Lung (tissue), 12 donors: ENCODE data around the gene EPHA4. TPM values are rescaled to one million over a fixed set of nuclear protein-coding genes. Genes with fewer than 3 reads are reported as not detected.

Experiments
- ATAC-seq: fragments of 200-7000 bp; cut with Tn5 transposase; one replicate; pipeline ENCODE4 v1.9.1; 2020; ENCODE audit warnings: moderate number of reproducible peaks; ENCODE audit not compliant: insufficient read depth, low FRiP score
- DNase-seq, 3 donors: peaks; one replicate each; pipeline ENCODE4 v3.0.0-alpha.2; 2013 to 2017
- H3K27ac ChIP-seq, 2 donors: one replicate each; pipeline ENCODE4 v1.5.1; 2013; ENCODE audit warnings: mild to moderate bottlenecking in 2 of 2, moderate library complexity in 2 of 2, control low read depth in 1 of 2, inconsistent platforms in 1 of 2, low read depth in 1 of 2, low read length in 1 of 2
- H3K27me3 ChIP-seq, 3 donors: one replicate each; pipeline ENCODE4 v1.5.1; 2013; ENCODE audit warnings: low read length in 2 of 3; ENCODE audit not compliant: control insufficient read depth in 3 of 3, insufficient read depth in 3 of 3
- H3K36me3 ChIP-seq, 4 donors: one replicate each; pipeline ENCODE4 v1.5.1; 2013; ENCODE audit warnings: low read length in 4 of 4, mild to moderate bottlenecking in 1 of 4, moderate library complexity in 1 of 4; ENCODE audit not compliant: control insufficient read depth in 4 of 4, insufficient read depth in 4 of 4
- H3K4me1 ChIP-seq, 5 donors: one replicate each; pipeline ENCODE4 v1.5.1; 2013; ENCODE audit warnings: low read length in 5 of 5, mild to moderate bottlenecking in 2 of 5, moderate library complexity in 1 of 5; ENCODE audit not compliant: control insufficient read depth in 5 of 5, insufficient read depth in 5 of 5
- H3K4me3 ChIP-seq: one replicate; pipeline ENCODE4 v1.5.1; 2013; ENCODE audit warnings: mild to moderate bottlenecking, control low read depth, moderate library complexity
- H3K9ac ChIP-seq, 2 donors: one replicate each; pipeline ENCODE4 v1.5.1; 2013; ENCODE audit warnings: low read length in 2 of 2, control low read depth in 1 of 2; ENCODE audit not compliant: insufficient read depth in 1 of 2
- H3K9me3 ChIP-seq, 4 donors: one replicate each; pipeline ENCODE4 v1.5.1; 2013; ENCODE audit warnings: low read length in 3 of 4, mild to moderate bottlenecking in 1 of 4, moderate library complexity in 1 of 4; ENCODE audit not compliant: control insufficient read depth in 4 of 4, insufficient read depth in 3 of 4
- WGBS, 2 donors: extraction: QIAGEN DNeasy Blood & Tissue Kit; methylation state at CpG; one replicate each; pipeline ENCODE4 v1.1.7; 2013; 5-methylcytosine and 5-hydroxymethylcytosine counted together
- polyA plus RNA-seq, 2 donors: library from polyadenylated mRNA; stranded (reverse); fragments of 200-250 nt; gene quantifications; one replicate each; pipeline ENCODE4 v1.2.1, GENCODE V29; 2013
- total RNA-seq, 2 donors: library from RNA; depleted of rRNA in 1 of 2; stranded (reverse); fragments of >200 nt in 1 of 2; gene quantifications; one replicate each; pipeline ENCODE4 v1.2.1, GENCODE V29; 2014 to 2021
- TF ChIP-seq, protein P1 (sequence below): IDR thresholded peaks from 2 replicates; pipeline ENCODE4 v1.5.1; 2012; ENCODE audit warnings: mild to moderate bottlenecking; ENCODE audit errors: control extremely low read depth, extremely low read depth
- donor health status: control.
- donor health status: control.
- donor health status: Bipolar disorder and iron deficiency.
- donor health status: healthy.
- donor health status: DM: yes; HTN: yes; CAD: no.

EPHA4 gene
- total and polyA plus RNA-seq, 4 donors = 2.5 to 28.8 (median 14.7) TPM

- Histone ChIP-seq H3K9ac (no peak overlapping the region), H3K9me3 (no peaks in the 10 kb centered on the region), H3K27ac (no peak overlapping the region), H3K36me3 (peaks cover 1 to 5% (median 3%) of the 10 kb centered on the region in 4 donors), H3K4me3 (no peak overlapping the region), H3K4me1 (peaks cover 0 to 2% (median 0%) of the 10 kb centered on the region in 5 donors), H3K27me3 (no peaks in the 10 kb centered on the region)
- DNase-seq (no peak), ATAC-seq (no peak)
- 94 to 95% methylated on average over 5 of the region's 5 CpGs for WGBS, 2 donors
- TF ChIP-seq, protein P1, sequence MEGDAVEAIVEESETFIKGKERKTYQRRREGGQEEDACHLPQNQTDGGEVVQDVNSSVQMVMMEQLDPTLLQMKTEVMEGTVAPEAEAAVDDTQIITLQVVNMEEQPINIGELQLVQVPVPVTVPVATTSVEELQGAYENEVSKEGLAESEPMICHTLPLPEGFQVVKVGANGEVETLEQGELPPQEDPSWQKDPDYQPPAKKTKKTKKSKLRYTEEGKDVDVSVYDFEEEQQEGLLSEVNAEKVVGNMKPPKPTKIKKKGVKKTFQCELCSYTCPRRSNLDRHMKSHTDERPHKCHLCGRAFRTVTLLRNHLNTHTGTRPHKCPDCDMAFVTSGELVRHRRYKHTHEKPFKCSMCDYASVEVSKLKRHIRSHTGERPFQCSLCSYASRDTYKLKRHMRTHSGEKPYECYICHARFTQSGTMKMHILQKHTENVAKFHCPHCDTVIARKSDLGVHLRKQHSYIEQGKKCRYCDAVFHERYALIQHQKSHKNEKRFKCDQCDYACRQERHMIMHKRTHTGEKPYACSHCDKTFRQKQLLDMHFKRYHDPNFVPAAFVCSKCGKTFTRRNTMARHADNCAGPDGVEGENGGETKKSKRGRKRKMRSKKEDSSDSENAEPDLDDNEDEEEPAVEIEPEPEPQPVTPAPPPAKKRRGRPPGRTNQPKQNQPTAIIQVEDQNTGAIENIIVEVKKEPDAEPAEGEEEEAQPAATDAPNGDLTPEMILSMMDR = no peak
Observed at GRCh38 chr2:221415789-221416188, 156.3 kb downstream of the EPHA4 start.

GRCh38 chr2:221412978-221413377 is 159.1 kb downstream of the EPHA4 start:
- WGBS, 2 donors = 94 to 97% methylated on average over 1 of the region's 1 CpG
- H3K36me3 ChIP-seq = no peaks in the 10 kb centered on the region

GRCh38 chr2:221410487-221410886 is 161.6 kb downstream of the EPHA4 start:
- 81 to 88% methylated on average over 4 of the region's 4 CpGs for WGBS, 2 donors

More at GRCh38 chr2:221412978-221413377, 159.1 kb downstream of the EPHA4 start:
- H3K9me3 ChIP-seq = no peaks in the 10 kb centered on the region
- TF ChIP-seq, protein P1 = no peak
- ATAC-seq = no peak
- H3K4me1 ChIP-seq = no peaks in the 10 kb centered on the region
- no peak overlapping the region for H3K9ac ChIP-seq
- H3K27ac ChIP-seq = no peak overlapping the region
- no peak for DNase-seq
- H3K27me3 ChIP-seq = no peaks in the 10 kb centered on the region
- H3K4me3 ChIP-seq = no peak overlapping the region

More at GRCh38 chr2:221410487-221410886, 161.6 kb downstream of the EPHA4 start:
- ATAC-seq = no peak
- H3K4me3 ChIP-seq = no peak overlapping the region
- H3K4me1 ChIP-seq = no peaks in the 10 kb centered on the region
- H3K9me3 ChIP-seq = peaks cover 0 to 1% (median 0%) of the 10 kb centered on the region in 4 donors
- no peaks in the 10 kb centered on the region for H3K27me3 ChIP-seq
- H3K36me3 ChIP-seq = no peaks in the 10 kb centered on the region
- no peak overlapping the region for H3K9ac ChIP-seq
- DNase-seq = no peak
- TF ChIP-seq, protein P1 = no peak
- H3K27ac ChIP-seq = no peak overlapping the region
